ENCODE results near the gene SYNPR. TPM values are rescaled to one million over a fixed set of nuclear protein-coding genes. Genes with fewer than 3 reads are reported as not detected.

Gene SYNPR
- total RNA-seq, 2 experiments from 2014 or later: not detected

- Histone ChIP-seq H3K36me3 (ENCODE audit: insufficient read depth, low read length) (no peaks in the 10 kb centered on the region), H3K9me2 (ENCODE audit: insufficient read depth, low read length) (no peaks in the 10 kb centered on the region), H3K9me3 (ENCODE audit: low read length) (no peaks in the 10 kb centered on the region), H4K20me1 (ENCODE audit: insufficient read depth, low read length) (no peaks in the 10 kb centered on the region), H3K27ac (ENCODE audit: low read depth, low read length, poor library complexity, severe bottlenecking) (no peak overlapping the region), H3K4me3 (ENCODE audit: low read depth, low read length, poor library complexity, severe bottlenecking) (no peak overlapping the region), H3K79me2 (ENCODE audit: insufficient read depth, low read depth, low read length) (no peaks in the 10 kb centered on the region), H3K4me2 (ENCODE audit: low read length) (no peak overlapping the region), H3K4me1 (ENCODE audit: insufficient read depth, low read length, poor library complexity, severe bottlenecking) (no peaks in the 10 kb centered on the region), H2AFZ (ENCODE audit: low read length) (no peak overlapping the region)
- TF ChIP-seq, protein P1, sequence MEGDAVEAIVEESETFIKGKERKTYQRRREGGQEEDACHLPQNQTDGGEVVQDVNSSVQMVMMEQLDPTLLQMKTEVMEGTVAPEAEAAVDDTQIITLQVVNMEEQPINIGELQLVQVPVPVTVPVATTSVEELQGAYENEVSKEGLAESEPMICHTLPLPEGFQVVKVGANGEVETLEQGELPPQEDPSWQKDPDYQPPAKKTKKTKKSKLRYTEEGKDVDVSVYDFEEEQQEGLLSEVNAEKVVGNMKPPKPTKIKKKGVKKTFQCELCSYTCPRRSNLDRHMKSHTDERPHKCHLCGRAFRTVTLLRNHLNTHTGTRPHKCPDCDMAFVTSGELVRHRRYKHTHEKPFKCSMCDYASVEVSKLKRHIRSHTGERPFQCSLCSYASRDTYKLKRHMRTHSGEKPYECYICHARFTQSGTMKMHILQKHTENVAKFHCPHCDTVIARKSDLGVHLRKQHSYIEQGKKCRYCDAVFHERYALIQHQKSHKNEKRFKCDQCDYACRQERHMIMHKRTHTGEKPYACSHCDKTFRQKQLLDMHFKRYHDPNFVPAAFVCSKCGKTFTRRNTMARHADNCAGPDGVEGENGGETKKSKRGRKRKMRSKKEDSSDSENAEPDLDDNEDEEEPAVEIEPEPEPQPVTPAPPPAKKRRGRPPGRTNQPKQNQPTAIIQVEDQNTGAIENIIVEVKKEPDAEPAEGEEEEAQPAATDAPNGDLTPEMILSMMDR (conservative IDR thresholded peaks at IDR 0.05; ENCODE audit: low read length): no peak
- no peak for TF ChIP-seq EZH2phosphoT487 (IDR thresholded peaks at IDR 0.05; ENCODE audit: borderline replicate concordance, low read depth, low read length)
- CTCF ChIA-PET (ENCODE audit: unreplicated experiment): no interaction called here
- POLR2A ChIA-PET: no interaction called here
- intact Hi-C loops (cut with micrococcal nuclease; ENCODE audit: unreplicated experiment): no loop called here
- no peak for DNase-seq (ENCODE audit: low spot score)
- BruUV-seq (replicated peaks): no TSS peak
Measured at GRCh38 chr3:63635186-63635585, 357.1 kb downstream of the SYNPR start.

GRCh38 chr3:63639806-63640205, 361.7 kb downstream of the SYNPR start:
- Histone ChIP-seq H3K9me2 (ENCODE audit: insufficient read depth, low read length) (no peaks in the 10 kb centered on the region), H3K4me2 (ENCODE audit: low read length) (no peak overlapping the region), H3K27ac (ENCODE audit: low read depth, low read length, poor library complexity, severe bottlenecking) (no peak overlapping the region), H3K79me2 (ENCODE audit: insufficient read depth, low read depth, low read length) (no peaks in the 10 kb centered on the region), H3K36me3 (ENCODE audit: insufficient read depth, low read length) (no peaks in the 10 kb centered on the region), H3K9me3 (ENCODE audit: low read length) (no peaks in the 10 kb centered on the region), H3K4me3 (ENCODE audit: low read depth, low read length, poor library complexity, severe bottlenecking) (no peak overlapping the region), H2AFZ (ENCODE audit: low read length) (no peak overlapping the region), H4K20me1 (ENCODE audit: insufficient read depth, low read length) (no peaks in the 10 kb centered on the region), H3K4me1 (ENCODE audit: insufficient read depth, low read length, poor library complexity, severe bottlenecking) (no peaks in the 10 kb centered on the region)
- TF ChIP-seq EZH2phosphoT487 (IDR thresholded peaks at IDR 0.05; ENCODE audit: borderline replicate concordance, low read depth, low read length): no peak
- TF ChIP-seq, protein P1 (conservative IDR thresholded peaks at IDR 0.05; ENCODE audit: low read length): no peak
- BruUV-seq (replicated peaks): no TSS peak
- intact Hi-C loops (cut with micrococcal nuclease; ENCODE audit: unreplicated experiment): no loop called here
- no peak for DNase-seq (ENCODE audit: low spot score)
- CTCF ChIA-PET (ENCODE audit: unreplicated experiment): no interaction called here
- POLR2A ChIA-PET: no interaction called here

DNA sequence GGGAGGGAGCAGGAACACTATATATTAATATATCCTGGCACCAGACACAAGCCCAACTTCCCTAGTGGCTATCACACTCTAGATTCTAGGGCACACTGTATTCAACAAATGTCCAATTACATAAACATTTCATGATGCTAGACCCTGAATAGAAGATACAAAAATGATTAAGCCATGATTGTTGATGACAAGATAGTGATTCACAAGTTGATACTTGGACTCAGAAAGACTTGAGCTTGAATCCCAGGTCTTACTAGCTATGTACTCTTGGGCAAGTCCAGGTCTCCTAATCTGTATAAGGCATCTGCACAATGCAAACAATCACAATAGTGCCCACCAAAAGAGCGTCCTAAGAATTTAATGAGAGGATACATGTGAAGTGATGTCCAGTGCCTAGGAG, 364.4 kb downstream of the SYNPR start:
- intact Hi-C loops (cut with micrococcal nuclease; ENCODE audit: unreplicated experiment): no loop called here
- Histone ChIP-seq H3K79me2 (ENCODE audit: insufficient read depth, low read depth, low read length) (no peaks in the 10 kb centered on the region), H3K4me1 (ENCODE audit: insufficient read depth, low read length, poor library complexity, severe bottlenecking) (no peaks in the 10 kb centered on the region), H3K36me3 (ENCODE audit: insufficient read depth, low read length) (no peaks in the 10 kb centered on the region), H4K20me1 (ENCODE audit: insufficient read depth, low read length) (no peaks in the 10 kb centered on the region), H3K9me2 (ENCODE audit: insufficient read depth, low read length) (no peaks in the 10 kb centered on the region), H3K4me2 (ENCODE audit: low read length) (no peak overlapping the region), H3K9me3 (ENCODE audit: low read length) (no peaks in the 10 kb centered on the region), H2AFZ (ENCODE audit: low read length) (no peak overlapping the region), H3K27ac (ENCODE audit: low read depth, low read length, poor library complexity, severe bottlenecking) (no peak overlapping the region), H3K4me3 (ENCODE audit: low read depth, low read length, poor library complexity, severe bottlenecking) (no peak overlapping the region)
- TF ChIP-seq, protein P1 (conservative IDR thresholded peaks at IDR 0.05; ENCODE audit: low read length): no peak
- TF ChIP-seq EZH2phosphoT487 (IDR thresholded peaks at IDR 0.05; ENCODE audit: borderline replicate concordance, low read depth, low read length): no peak
- no TSS peak for BruUV-seq (replicated peaks)
- ChIA-PET POLR2A (interaction anchor here (0.6 kb wide), 2 partner anchors 1521 to 1782 kb away, joined by 3 to 14 read pairs; no protein-coding TSS in a partner anchor), CTCF (ENCODE audit: unreplicated experiment) (no interaction called here)
- DNase-seq (ENCODE audit: low spot score): no peak

All from OCI-LY7 (cell line).